ENCODE measurements around the gene NCR3LG1.

- TF ChIP-seq GATA2 (IDR thresholded peaks at IDR 0.05; ENCODE audit: low read depth, low read length) = no peak
- TF ChIP-seq GATA3 (IDR thresholded peaks at IDR 0.05; ENCODE audit: low read depth, low read length) = no peak
Measured at GRCh38 chr11:17371614-17372013, 20.0 kb downstream of the NCR3LG1 start.

Measured in SH-SY5Y (cell line).